LNCaP clone FGC (cell line): ENCODE measurements around the gene PRR35.

Source experiments
- DNase-seq: peaks from one replicate; pipeline ENCODE4 v3.0.0-alpha.2; 2011; ENCODE audit warnings: low read depth
- H3K4me3 ChIP-seq: 2 replicates; pipeline ENCODE4 v1.5.1; 2011; ENCODE audit warnings: mild to moderate bottlenecking, low read depth, low read length, control low read depth
- TF ChIP-seq, protein P1 (sequence below): IDR thresholded peaks from 2 replicates; pipeline ENCODE4 v1.5.1; 2012; ENCODE audit warnings: mild to moderate bottlenecking; ENCODE audit not compliant: control insufficient read depth, insufficient read depth; ENCODE audit errors: extremely low read depth

PRR35 gene

DNA sequence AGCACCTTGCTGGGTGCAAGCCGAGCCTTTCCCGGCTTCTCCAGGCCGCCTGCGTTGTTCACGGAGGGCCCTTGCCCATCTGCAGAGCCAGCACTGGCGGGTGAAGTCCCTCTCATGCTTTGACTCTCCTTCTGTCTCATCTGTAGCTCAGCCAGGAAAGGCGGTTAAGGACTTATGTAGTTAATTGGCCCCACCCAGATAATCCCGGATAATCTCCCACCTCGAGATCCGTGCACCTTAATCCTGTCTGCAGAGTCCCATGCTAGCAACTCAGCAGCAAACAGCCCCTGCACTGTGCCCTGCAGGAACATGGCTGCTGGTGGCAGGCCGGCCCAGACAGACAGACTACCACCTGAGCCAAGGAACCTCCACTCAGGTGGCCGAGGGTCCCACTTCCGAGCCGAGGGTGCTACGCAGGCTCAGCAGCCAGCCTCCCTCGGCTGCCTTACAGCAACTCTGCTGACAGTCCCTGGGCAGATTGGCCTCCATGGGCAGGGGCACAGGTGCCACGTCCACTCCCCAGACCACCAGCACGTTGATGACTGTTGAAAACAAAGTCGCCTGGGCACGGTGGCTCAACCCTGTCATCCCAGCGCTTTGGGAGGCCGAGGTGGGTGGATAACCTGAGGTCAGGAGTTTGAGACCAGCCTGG, 46.6 kb downstream of the PRR35 start:
- H3K4me3 ChIP-seq = no peak overlapping the region
- DNase-seq = no peak
- TF ChIP-seq, protein P1, sequence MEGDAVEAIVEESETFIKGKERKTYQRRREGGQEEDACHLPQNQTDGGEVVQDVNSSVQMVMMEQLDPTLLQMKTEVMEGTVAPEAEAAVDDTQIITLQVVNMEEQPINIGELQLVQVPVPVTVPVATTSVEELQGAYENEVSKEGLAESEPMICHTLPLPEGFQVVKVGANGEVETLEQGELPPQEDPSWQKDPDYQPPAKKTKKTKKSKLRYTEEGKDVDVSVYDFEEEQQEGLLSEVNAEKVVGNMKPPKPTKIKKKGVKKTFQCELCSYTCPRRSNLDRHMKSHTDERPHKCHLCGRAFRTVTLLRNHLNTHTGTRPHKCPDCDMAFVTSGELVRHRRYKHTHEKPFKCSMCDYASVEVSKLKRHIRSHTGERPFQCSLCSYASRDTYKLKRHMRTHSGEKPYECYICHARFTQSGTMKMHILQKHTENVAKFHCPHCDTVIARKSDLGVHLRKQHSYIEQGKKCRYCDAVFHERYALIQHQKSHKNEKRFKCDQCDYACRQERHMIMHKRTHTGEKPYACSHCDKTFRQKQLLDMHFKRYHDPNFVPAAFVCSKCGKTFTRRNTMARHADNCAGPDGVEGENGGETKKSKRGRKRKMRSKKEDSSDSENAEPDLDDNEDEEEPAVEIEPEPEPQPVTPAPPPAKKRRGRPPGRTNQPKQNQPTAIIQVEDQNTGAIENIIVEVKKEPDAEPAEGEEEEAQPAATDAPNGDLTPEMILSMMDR = no peak

DNA sequence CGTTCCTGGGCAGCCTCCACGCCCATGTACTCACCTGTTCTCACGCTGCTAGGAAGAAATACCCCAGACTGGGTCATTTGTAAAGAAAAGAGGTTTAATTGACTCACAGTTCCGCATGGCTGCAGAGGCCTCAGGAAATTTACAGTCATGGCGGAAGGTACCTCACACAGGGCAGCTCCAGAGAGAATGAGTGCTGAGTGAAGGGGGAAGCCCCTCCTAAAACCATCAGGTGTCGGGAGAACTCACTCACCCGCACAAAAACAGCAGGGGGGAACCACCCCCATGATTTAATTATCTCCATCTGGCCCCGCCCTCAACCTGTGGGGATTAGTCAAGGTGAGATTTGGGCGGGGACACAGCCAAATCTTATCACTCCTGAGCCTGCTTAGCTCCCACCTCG, 47.8 kb downstream of the PRR35 start:
- TF ChIP-seq, protein P1 = no peak
- no peak overlapping the region for H3K4me3 ChIP-seq
- DNase-seq = no peak

DNA sequence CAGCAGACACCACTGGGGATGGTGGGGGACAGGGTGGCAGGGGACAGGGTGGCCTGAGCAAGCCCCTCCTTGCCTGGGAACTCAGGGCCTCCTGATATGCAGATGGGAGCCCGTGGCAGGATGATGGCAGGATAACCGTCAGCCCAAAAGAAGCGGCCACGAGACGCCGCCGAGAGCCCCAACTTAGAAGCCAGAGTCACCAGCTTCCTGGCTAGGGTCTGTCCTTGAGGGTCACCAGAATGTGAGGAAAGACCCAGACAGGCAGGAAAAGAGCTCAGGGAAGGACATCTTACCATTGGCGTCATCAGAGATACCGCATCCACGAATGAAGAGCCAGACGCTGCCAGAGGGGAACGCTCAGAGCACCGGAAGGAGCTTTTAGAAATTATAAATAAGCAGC, 49.1 kb downstream of the PRR35 start:
- no peak overlapping the region for H3K4me3 ChIP-seq
- no peak for DNase-seq
- TF ChIP-seq, protein P1 = no peak

DNA sequence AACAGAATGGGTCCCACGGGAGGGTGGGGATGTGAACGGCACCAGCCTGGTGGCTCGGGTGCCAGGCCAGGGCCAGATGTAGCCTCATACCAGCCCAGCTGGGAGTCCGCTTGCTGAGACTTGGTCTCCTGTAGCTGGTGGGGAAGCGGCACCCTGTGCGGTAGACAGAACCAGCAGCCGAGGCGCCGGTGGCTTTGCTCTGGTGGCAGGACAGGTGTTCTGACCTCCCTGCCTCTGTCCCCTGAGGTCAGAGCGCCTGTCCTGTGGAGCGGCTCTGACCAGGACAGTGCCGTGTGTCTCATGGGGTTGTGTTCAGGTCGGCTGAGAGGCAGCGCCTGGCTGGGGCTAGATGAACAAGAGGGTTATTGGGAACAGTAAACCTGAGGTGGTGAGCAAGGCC, 49.8 kb downstream of the PRR35 start:
- no peak for DNase-seq
- TF ChIP-seq, protein P1 = no peak
- no peak overlapping the region for H3K4me3 ChIP-seq

DNA sequence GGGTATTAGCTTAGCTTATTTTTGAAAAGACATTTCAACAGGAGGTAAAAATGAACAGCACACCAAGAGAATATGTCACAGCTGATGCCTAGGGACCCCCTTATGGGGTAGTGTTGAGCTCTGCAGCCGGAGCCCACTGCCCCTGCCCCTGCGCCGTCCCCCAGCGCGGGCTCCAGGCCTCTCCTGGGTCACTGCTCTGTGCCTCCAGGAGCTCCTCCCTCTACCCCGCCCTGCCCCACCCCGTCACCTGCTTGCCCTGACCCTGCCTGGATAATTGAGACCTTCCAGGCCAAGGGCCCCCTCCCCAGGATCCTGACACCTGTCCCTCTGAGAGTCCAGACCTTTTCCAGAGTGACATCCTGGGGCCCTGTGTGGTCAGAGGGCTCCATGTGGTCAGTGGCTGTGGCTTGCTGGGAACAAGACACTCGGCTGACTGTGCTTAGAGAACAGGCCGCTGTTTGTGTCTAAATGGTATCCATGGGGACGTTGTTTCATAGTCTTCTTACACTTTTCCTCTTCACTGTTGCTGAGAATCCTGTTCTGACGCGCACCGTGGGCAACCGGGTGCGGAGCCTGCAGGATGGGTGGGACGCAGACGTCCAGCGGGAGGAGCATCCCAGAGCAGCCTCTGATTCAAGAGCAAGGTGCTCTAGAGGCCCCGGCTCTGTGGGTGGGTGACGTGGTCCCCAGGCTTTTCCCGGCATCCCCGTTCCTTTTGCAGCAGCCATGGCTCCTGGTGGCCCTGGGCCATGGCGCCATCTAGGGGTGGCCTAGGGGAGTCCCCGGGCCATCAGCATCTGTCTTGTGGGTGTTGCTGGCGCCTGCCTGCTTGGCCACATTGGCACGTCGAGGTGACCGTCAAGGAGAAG, 50.6 kb downstream of the PRR35 start:
- TF ChIP-seq, protein P1 = peak; percentile 34; the same call in 1 of the 2 replicates
- H3K4me3 ChIP-seq = no peak overlapping the region
- no peak for DNase-seq

DNA sequence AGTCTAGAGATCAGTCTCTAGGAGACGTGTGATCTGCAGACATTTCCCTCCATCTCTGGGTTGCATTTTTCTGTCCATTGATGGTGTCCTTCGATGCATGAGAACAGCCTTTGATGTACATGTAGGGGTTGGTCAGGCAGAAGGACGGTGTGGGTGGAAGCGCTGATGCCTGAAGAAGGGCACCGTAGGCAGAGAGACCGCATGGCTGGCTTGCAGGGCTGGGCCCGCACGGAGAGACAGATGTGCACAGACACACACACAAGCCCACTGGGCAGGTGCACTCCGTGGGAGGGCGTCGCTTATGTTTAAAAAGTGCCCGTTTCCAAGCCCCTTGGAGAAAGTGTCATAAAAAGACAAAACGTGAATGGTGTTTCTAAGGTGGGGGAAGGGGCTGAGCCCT, 54.9 kb downstream of the PRR35 start:
- TF ChIP-seq, protein P1 = no peak
- no peak for DNase-seq
- no peak overlapping the region for H3K4me3 ChIP-seq
